Karpas-422 (cell line): ENCODE measurements around the gene TRIM74. TPM values are rescaled to one million over a fixed set of nuclear protein-coding genes. Genes with fewer than 3 reads are reported as not detected.
"Not testable (repeated sequence)": the region's sequence is repeated elsewhere in the genome, so short reads cannot be mapped to it uniquely, and the experiment has no call there.

Experiments
- DNase-seq: peaks from one replicate; pipeline ENCODE4 v3.0.0-alpha.2; 2015
- H2AFZ ChIP-seq: fragments of 200-600 bp; sonication (generic); 2 replicates; pipeline ENCODE4 v1.6.1; 2014; ENCODE audit warnings: antibody characterized with exemption, low read length, mixed read lengths
- H3K27ac ChIP-seq: fragments of 200-600 bp; sonication (generic); 2 replicates; pipeline ENCODE4 v1.5.1; 2014; ENCODE audit warnings: mild to moderate bottlenecking, low read length, moderate library complexity
- H3K27me3 ChIP-seq: fragments of 200-600 bp; sonication (generic); 2 replicates; pipeline ENCODE4 v1.6.1; 2014; ENCODE audit warnings: low read length, mixed read lengths
- H3K36me3 ChIP-seq: fragments of 200-600 bp; sonication (generic); 2 replicates; pipeline ENCODE4 v1.6.1; 2014; ENCODE audit warnings: low read length, mixed read lengths; ENCODE audit not compliant: insufficient read depth
- H3K4me1 ChIP-seq: fragments of 200-600 bp; sonication (generic); 2 replicates; pipeline ENCODE4 v1.6.1; 2014; ENCODE audit warnings: mild to moderate bottlenecking, low read length, mixed read lengths
- H3K4me2 ChIP-seq: fragments of 200-600 bp; sonication (generic); 2 replicates; pipeline ENCODE4 v1.6.1; 2014; ENCODE audit warnings: low read length, low read depth, mild to moderate bottlenecking; ENCODE audit not compliant: poor library complexity, severe bottlenecking
- H3K4me3 ChIP-seq: fragments of 200-600 bp; sonication (generic); 2 replicates; pipeline ENCODE4 v1.5.1; 2014; ENCODE audit warnings: mild to moderate bottlenecking, antibody characterized with exemption, low read length, mixed read lengths
- H3K79me2 ChIP-seq: fragments of 200-600 bp; sonication (generic); 2 replicates; pipeline ENCODE4 v1.6.1; 2014; ENCODE audit warnings: mild to moderate bottlenecking, low read length, mixed read lengths
- H3K9ac ChIP-seq: fragments of 200-600 bp; sonication (generic); 2 replicates; pipeline ENCODE4 v1.6.0; 2014; ENCODE audit warnings: low read length
- H3K9me2 ChIP-seq: fragments of 200-600 bp; sonication (generic), shearing (Covaris generic); replicated peaks from 2 replicates; pipeline ENCODE4 v1.6.0; 2014; ENCODE audit warnings: mild to moderate bottlenecking, low read length, moderate library complexity; ENCODE audit not compliant: insufficient read depth
- H3K9me3 ChIP-seq: fragments of 300-700, 200-600 bp; sonication (generic); 2 replicates; pipeline ENCODE4 v1.6.1; 2014; ENCODE audit warnings: low read length, mixed read lengths
- H4K20me1 ChIP-seq: fragments of 200-600 bp; sonication (generic); 2 replicates; pipeline ENCODE4 v1.6.1; 2014; ENCODE audit warnings: mild to moderate bottlenecking, antibody characterized with exemption, low read length, low read depth; ENCODE audit not compliant: insufficient read depth
- total RNA-seq: library from RNA; depleted of rRNA; stranded (reverse); fragments of >200 nt; shearing (Covaris generic); gene quantifications from 2 replicates; pipeline ENCODE4 v1.2.3, GENCODE V29; 2014; ENCODE audit warnings: low replicate concordance

TRIM74 gene
- total RNA-seq, 1 experiment from 2014 or later: not detected

GRCh38 chr7:72949686-72950085 is 19.6 kb downstream of the TRIM74 start:
- H3K4me2 ChIP-seq, H2AFZ ChIP-seq, H3K27ac ChIP-seq, H3K79me2 ChIP-seq, H3K4me3 ChIP-seq, H3K4me1 ChIP-seq, H3K9me3 ChIP-seq, H4K20me1 ChIP-seq, H3K36me3 ChIP-seq, H3K27me3 ChIP-seq, H3K9me2 ChIP-seq, H3K9ac ChIP-seq: not testable (repeated sequence)
- peak; percentile 41 for DNase-seq

GRCh38 chr7:72949276-72949675 is 20.0 kb downstream of the TRIM74 start:
- not testable (repeated sequence) for H3K27ac ChIP-seq, H3K79me2 ChIP-seq, DNase-seq, H3K9ac ChIP-seq, H3K9me2 ChIP-seq, H3K9me3 ChIP-seq, H3K4me1 ChIP-seq, H3K36me3 ChIP-seq, H3K4me3 ChIP-seq, H3K4me2 ChIP-seq, H4K20me1 ChIP-seq, H2AFZ ChIP-seq, H3K27me3 ChIP-seq

- H3K36me3 ChIP-seq, H3K4me1 ChIP-seq, DNase-seq, H3K4me3 ChIP-seq, H3K79me2 ChIP-seq, H3K9me2 ChIP-seq, H3K9ac ChIP-seq, H3K9me3 ChIP-seq, H3K27ac ChIP-seq, H4K20me1 ChIP-seq, H3K27me3 ChIP-seq, H3K4me2 ChIP-seq, H2AFZ ChIP-seq: not testable (repeated sequence)
Observed at GRCh38 chr7:72948714-72949113, 20.6 kb downstream of the TRIM74 start.

GRCh38 chr7:72946130-72946745 is 23.0 kb downstream of the TRIM74 start:
- not testable (repeated sequence) for H3K4me2 ChIP-seq, H3K27ac ChIP-seq

GRCh38 chr7:72945597-72945996 is 23.7 kb downstream of the TRIM74 start:
- DNase-seq, H3K36me3 ChIP-seq, H3K9me3 ChIP-seq, H3K9ac ChIP-seq, H3K4me3 ChIP-seq, H3K27ac ChIP-seq, H3K27me3 ChIP-seq, H3K4me1 ChIP-seq, H2AFZ ChIP-seq, H4K20me1 ChIP-seq, H3K9me2 ChIP-seq, H3K4me2 ChIP-seq, H3K79me2 ChIP-seq: not testable (repeated sequence)

More at GRCh38 chr7:72946130-72946745, 23.0 kb downstream of the TRIM74 start:
- not testable (repeated sequence) for H3K9ac ChIP-seq, H3K4me3 ChIP-seq, H3K4me1 ChIP-seq, H3K36me3 ChIP-seq, H3K9me2 ChIP-seq, H3K79me2 ChIP-seq, H4K20me1 ChIP-seq, H3K9me3 ChIP-seq, H2AFZ ChIP-seq, H3K27me3 ChIP-seq
- DNase-seq: peak; percentile 48

GRCh38 chr7:72944937-72945336 is 24.3 kb downstream of the TRIM74 start:
- not testable (repeated sequence) for H3K4me3 ChIP-seq, H3K27me3 ChIP-seq, H2AFZ ChIP-seq, H3K9me3 ChIP-seq, H3K4me2 ChIP-seq, H3K4me1 ChIP-seq, H4K20me1 ChIP-seq, H3K79me2 ChIP-seq, H3K9me2 ChIP-seq, H3K36me3 ChIP-seq, H3K9ac ChIP-seq, DNase-seq, H3K27ac ChIP-seq

- H3K9ac ChIP-seq, H4K20me1 ChIP-seq, H3K9me3 ChIP-seq, H3K9me2 ChIP-seq, H3K4me2 ChIP-seq, H3K4me3 ChIP-seq, H2AFZ ChIP-seq, DNase-seq, H3K27me3 ChIP-seq, H3K36me3 ChIP-seq, H3K79me2 ChIP-seq, H3K27ac ChIP-seq, H3K4me1 ChIP-seq: not testable (repeated sequence)
Observed at GRCh38 chr7:72942956-72943355, 26.3 kb downstream of the TRIM74 start.

- not testable (repeated sequence) for DNase-seq, H3K4me2 ChIP-seq, H3K4me1 ChIP-seq, H3K27ac ChIP-seq, H2AFZ ChIP-seq, H3K9me3 ChIP-seq, H4K20me1 ChIP-seq, H3K36me3 ChIP-seq, H3K9me2 ChIP-seq, H3K4me3 ChIP-seq, H3K79me2 ChIP-seq, H3K9ac ChIP-seq, H3K27me3 ChIP-seq
Observed at GRCh38 chr7:72942022-72942705, 27.1 kb downstream of the TRIM74 start.
